ENCODE measurements around the gene EHMT2. TPM values are rescaled to one million over a fixed set of nuclear protein-coding genes. Genes with fewer than 3 reads are reported as not detected.
"Not testable (repeated sequence)": the region's sequence is repeated elsewhere in the genome, so short reads cannot be mapped to it uniquely, and the experiment has no call there.

EHMT2 gene
- total RNA-seq: 70.9 and 73.1 TPM in 2 replicates

GRCh38 chr6:31897612-31898382 lies at the start of gene EHMT2:
Gene EHMT2 (minus strand): TSS chr6:31897698. CDS start chr6:31897677, 21 bp downstream.
- intact Hi-C loops (cut with micrococcal nuclease): loop anchor here (1.0 to 2.0 kb wide), 4 partner anchors 34 to 195 kb away; partner anchors contain the start of genes ABHD16A and SKIC2

- intact Hi-C loops (cut with micrococcal nuclease): no loop called here
These were observed 49.7 kb upstream of the EHMT2 start for GRCh38 chr6:31947070-31947675.

- intact Hi-C loops (cut with micrococcal nuclease): no loop called here
These were observed 48.9 kb upstream of the EHMT2 start for GRCh38 chr6:31946370-31946885.

- intact Hi-C loops (cut with micrococcal nuclease): no loop called here
These were observed 48.2 kb upstream of the EHMT2 start, which contains the start of gene CFB for GRCh38 chr6:31945507-31946369. Gene CFB (plus strand): TSS chr6:31946095. CDS start chr6:31946222, 127 bp downstream.

GRCh38 chr6:31945154-31945506 lies 47.6 kb upstream of the EHMT2 start:
- intact Hi-C loops (cut with micrococcal nuclease): no loop called here

- intact Hi-C loops (cut with micrococcal nuclease): no loop called here
These were observed 46.2 kb upstream of the EHMT2 start for GRCh38 chr6:31943742-31944141.

GRCh38 chr6:31940256-31940664 lies 42.8 kb upstream of the EHMT2 start:
- intact Hi-C loops (cut with micrococcal nuclease): no loop called here

GRCh38 chr6:31935823-31936222 lies 38.3 kb upstream of the EHMT2 start:
- intact Hi-C loops (cut with micrococcal nuclease): no loop called here

GRCh38 chr6:31935021-31935420 lies 37.5 kb upstream of the EHMT2 start:
- intact Hi-C loops (cut with micrococcal nuclease): no loop called here

GRCh38 chr6:31933537-31933936 lies 36.0 kb upstream of the EHMT2 start:
- intact Hi-C loops (cut with micrococcal nuclease): no loop called here

GRCh38 chr6:31932137-31932536 lies 34.6 kb upstream of the EHMT2 start:
- intact Hi-C loops (cut with micrococcal nuclease): not testable (repeated sequence)

GRCh38 chr6:31930962-31931361 lies 33.5 kb upstream of the EHMT2 start:
- intact Hi-C loops (cut with micrococcal nuclease): no loop called here

GRCh38 chr6:31928672-31928939 lies 31.1 kb upstream of the EHMT2 start:
- intact Hi-C loops (cut with micrococcal nuclease): no loop called here

- intact Hi-C loops (cut with micrococcal nuclease): no loop called here
These were observed 30.6 kb upstream of the EHMT2 start for GRCh38 chr6:31927863-31928671.

- intact Hi-C loops (cut with micrococcal nuclease): no loop called here
These were observed 29.9 kb upstream of the EHMT2 start, which contains the start of gene C2 for GRCh38 chr6:31927242-31927862. Gene C2 (plus strand): TSS chr6:31927717. CDS start chr6:31927753, 36 bp downstream.

- intact Hi-C loops (cut with micrococcal nuclease): no loop called here
These were observed 25.4 kb upstream of the EHMT2 start for GRCh38 chr6:31922942-31923341.

GRCh38 chr6:31920811-31921210 lies 23.3 kb upstream of the EHMT2 start:
- intact Hi-C loops (cut with micrococcal nuclease): no loop called here

GRCh38 chr6:31919624-31920303 lies 22.3 kb upstream of the EHMT2 start:
- intact Hi-C loops (cut with micrococcal nuclease): no loop called here

GRCh38 chr6:31918069-31918720 lies 20.7 kb upstream of the EHMT2 start:
- intact Hi-C loops (cut with micrococcal nuclease): no loop called here

Data from T-helper 2 cell treated with Interferon-gamma antibody and Interleukin-4, amounts not matched to agents 100 ng/mL and 5 ng/mL, for 36 hours (primary cell).